HG02623 (cell line): Measurements from ENCODE around the gene CFAP45.

Experiments used
- ATAC-seq: cut with Tn5 transposase; IDR thresholded peaks from one replicate; pipeline ENCODE4 v1.9.1; 2021; ENCODE audit warnings: moderate library complexity; ENCODE audit not compliant: unreplicated experiment

The CFAP45 gene

GRCh38 chr1:159830722-159831121 lies 69.2 kb downstream of the CFAP45 start:
- no peak for ATAC-seq

- no peak for ATAC-seq
Observed at GRCh38 chr1:159829822-159830465, 70.0 kb downstream of the CFAP45 start.

GRCh38 chr1:159829273-159829634 lies 70.7 kb downstream of the CFAP45 start:
- peak; percentile 71 for ATAC-seq

GRCh38 chr1:159828581-159829272 lies 71.2 kb downstream of the CFAP45 start:
- no peak for ATAC-seq

GRCh38 chr1:159828176-159828575 lies 71.8 kb downstream of the CFAP45 start:
- no peak for ATAC-seq

- no peak for ATAC-seq
Observed at GRCh38 chr1:159827549-159827948, 72.4 kb downstream of the CFAP45 start.

GRCh38 chr1:159827102-159827490 lies 72.9 kb downstream of the CFAP45 start:
- ATAC-seq: no peak

GRCh38 chr1:159826441-159827101 lies 73.4 kb downstream of the CFAP45 start, which contains the start of gene SLAMF8:
SLAMF8 (plus strand) TSS chr1:159826873; CDS start chr1:159826899, 26 bp downstream.
- ATAC-seq: no peak

GRCh38 chr1:159825564-159825963 lies 74.4 kb downstream of the CFAP45 start:
- no peak for ATAC-seq

GRCh38 chr1:159823406-159823805 lies 76.6 kb downstream of the CFAP45 start:
- no peak for ATAC-seq
